CD4-positive, alpha-beta T cell treated with Interleukin-10 for 1 hour (primary cell): ENCODE data around the gene MARCHF4.
"Not testable (repeated sequence)": the region's sequence is repeated elsewhere in the genome, so short reads cannot be mapped to it uniquely, and the experiment has no call there.

Experiments used
- DNase-seq: peaks from one replicate; pipeline ENCODE4 v3.0.0-alpha.2; 2020

The MARCHF4 gene

DNA sequence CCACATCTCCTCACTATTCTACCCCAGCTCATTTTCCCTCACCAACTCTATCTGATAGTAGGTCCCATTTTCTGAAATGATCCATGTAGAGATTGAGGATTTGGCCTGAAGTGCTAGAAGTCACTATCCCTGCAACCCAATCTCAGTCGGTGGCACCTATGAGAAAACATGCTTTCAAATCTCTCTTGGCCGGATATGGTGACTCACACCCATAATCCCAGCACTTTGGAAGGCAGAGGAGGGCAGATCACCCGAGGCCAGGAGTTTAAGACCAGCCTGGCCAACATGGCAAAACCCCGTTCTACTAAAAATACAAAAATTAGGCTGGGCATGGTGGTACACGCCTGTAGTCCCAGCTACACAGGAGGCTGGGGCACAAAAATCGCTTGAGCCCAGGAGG lies 19.1 kb upstream of the MARCHF4 start:
- no peak for DNase-seq

DNA sequence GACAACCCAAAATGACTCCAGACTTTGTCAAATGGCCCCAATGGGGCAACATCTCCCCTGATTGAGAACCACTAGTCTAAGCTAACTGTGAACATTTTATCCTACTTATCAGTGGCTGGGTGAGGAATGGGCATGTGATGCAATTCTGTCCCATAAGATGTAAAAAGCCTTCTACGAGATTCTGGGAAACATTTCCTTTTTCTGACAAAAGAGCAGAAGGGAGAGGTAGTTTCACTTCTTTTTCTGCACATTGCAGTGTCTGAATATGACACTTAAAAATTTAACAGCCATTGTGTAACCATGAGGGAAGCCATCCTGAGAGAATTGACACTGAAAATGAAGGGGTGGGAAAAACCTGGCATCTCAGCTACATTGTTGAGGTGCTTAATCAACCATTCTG lies 17.3 kb upstream of the MARCHF4 start:
- no peak for DNase-seq

DNA sequence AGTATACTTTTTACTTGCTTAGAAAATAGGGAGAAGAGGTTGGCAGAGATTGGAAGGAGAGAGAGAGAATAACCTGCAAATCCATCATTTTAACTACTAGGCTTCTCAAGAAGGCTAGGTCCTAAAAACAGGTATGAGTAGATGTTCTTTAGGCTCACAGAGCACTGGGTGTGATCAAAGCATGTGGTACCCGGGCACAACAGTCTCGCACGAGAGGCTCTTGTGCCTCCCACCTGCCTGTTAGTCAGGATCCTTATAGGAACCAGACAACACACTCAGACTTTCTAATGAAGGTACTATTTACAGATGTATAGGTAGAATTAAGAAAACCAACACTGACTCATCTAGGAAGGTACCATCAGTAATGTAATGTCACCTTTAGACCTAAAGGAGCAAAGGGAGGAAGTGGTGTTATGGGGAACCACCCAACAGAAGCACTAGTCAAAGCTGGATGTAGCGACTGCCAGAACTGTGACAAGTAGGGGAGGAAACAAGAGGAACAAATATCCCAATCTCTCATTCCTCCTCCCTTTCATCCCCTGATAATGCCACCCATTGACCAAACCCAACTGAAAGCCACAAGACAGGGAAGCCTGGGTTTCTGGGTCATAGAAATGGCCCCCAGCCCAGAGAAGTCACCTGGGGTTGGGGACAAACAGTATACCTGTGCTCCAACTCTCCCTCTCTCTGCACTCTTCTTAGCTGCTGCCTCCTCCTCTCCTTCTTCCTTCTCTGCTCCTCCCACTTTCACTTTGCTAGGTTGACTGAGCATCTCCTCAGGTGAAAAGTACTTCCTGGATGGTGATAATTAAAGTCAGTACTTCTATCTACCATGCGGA lies 16.0 kb upstream of the MARCHF4 start:
- DNase-seq = peak; percentile 42

DNA sequence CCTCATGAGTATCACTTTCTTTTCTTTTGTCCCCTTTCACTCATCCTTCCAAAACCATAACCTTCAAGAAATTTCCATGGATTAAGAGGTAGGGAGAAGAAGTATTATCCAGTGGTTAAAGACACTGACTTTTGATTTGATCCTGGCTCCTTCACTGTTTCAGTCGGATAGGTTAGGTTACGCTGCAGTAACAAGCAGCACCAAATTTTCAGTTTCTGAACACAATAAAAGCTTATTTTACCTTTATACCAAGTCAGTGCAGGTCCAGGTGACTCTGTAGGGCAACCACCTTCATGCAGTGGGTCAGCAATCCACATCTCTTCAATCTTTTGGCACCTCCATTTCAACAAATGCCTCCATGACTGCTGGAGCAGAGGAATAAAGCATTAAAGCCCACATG lies 15.0 kb upstream of the MARCHF4 start:
- DNase-seq = no peak

DNA sequence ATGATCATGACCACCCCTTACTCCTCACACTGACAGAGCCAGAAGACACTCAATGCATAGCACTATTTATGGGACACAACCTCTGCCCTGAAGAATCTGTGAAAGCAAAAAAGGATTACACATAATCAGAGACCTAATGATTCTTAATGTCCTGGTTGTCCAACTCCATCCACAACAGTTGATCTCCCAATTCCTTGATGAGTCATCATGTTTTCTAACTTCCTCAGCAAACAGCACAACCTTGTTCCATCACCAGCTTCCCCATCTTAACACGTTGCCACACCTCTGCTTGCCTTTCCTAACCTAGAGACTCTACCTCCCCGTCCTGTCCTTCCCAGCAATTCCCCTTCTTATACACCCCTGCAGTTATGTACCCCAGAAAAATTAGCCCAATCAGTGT lies 13.2 kb upstream of the MARCHF4 start:
- no peak for DNase-seq

- DNase-seq = not testable (repeated sequence)
These were observed 12.1 kb upstream of the MARCHF4 start for GRCh38 chr2:216384409-216384808.

DNA sequence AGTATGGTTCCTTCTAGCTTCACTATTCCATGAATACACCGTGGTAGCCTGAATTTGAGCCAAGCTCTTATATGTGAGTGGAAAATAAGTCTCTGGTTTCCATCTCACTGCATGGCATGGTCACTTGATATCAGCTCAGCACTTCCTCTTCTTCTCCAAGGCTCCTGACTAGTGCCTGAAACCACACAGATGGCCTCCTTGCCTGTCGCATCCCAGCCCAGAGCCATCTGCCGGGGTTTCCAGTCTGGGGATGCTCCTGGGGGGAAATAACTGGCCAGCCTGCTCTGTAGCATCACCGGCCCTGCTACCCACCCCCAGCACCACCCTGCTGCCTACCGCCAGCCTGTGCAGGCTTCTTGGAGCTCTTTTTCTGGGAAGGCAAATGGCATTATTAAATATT lies 7.7 kb upstream of the MARCHF4 start:
- no peak for DNase-seq

DNA sequence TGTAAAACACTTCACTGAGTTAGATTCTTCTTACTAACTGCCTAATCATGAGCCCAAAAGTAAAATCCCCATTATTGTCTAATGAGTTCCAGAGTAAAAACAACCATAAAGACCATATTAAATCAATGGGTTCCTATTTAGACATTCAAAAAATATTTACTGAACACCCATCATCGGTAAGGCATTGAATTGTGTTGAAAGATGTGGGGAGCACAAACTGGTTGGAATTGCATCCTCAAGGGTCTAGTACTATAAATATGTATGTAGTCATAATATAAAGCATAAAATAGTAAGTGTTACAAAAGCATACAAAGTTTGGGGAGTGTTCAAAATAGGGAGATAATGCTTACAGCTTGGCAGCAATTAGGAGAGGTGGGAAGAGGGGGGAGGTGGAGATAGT lies 3.0 kb upstream of the MARCHF4 start:
- no peak for DNase-seq

DNA sequence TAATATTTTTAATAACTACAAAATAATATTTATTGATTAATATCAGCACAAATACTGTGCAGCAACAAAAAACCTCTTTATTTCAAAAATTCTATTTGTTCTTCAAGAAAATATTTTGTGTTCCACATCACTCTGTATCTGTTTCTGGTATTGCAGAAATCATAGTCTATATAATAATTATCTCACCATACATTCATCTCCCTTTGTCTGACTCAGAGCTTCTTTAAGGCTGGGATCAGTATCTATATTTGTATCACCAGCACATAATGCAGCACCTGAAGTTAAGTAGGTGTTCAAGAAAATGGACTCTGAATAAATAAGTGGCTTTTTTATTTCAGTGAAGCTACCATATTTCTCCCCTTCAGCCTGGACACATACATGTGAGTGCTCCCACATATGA lies 1.6 kb upstream of the MARCHF4 start:
- no peak for DNase-seq

- DNase-seq = no peak
These were observed 543 bp upstream of the MARCHF4 start for GRCh38 chr2:216372761-216373291.

DNA sequence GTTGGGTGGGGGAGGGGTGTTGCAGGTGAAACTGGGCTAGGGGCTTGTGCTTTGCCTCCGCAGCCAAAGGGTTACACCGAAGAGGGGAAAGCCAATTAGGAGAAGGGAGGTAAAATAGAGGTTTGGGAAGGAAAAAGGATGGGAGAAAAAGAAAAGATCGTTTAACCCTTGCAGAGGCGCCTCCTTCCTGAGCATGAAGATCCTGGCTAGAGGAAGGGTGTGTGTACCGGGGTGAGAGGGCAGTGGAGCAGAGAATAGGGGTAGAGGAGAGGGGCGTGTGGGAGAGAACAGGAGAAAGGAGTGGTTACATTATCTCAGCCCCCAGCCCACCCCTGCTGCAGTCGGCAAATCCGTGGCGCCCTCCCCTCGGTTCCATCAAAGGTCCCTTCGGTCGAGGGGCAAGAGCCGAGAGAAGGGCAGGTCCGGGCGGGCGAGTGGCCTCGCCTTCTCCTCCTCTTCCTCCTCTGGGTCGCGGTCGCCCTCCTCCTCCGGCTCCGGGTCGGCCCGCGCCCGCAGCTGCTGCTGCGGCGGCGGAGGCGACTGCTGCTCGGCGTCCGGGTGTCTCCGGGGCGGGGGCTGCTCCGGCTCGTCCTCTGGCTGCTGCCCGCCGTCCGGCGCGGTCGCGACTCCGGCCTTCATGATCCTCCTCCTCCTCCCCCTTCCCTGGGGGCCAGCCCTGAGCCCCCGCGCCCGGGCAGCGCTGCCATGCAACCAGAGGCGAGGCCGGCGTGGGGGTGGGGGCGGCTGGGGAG lies 1.1 kb downstream of the MARCHF4 start:
- no peak for DNase-seq

DNA sequence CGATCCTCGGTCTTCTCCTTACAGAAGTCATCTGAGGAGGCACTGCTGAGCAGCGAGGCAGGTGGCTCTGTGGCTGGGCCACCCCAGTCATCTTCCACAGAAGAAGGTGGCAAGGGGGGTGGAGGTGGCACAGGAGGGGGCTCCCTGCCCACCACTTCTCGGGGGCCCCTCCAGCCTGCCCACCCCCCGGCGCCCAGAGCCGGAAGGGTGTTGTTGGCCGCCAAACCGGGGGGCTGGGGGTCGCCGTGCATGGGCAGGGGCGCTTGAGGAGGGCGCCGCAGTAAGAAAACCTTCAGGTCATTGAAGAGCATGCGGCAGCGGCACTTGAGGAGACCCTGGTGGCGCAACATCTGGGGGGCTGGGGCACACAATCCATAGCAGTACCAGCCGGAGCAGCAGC lies 2.5 kb downstream of the MARCHF4 start:
- no peak for DNase-seq

DNA sequence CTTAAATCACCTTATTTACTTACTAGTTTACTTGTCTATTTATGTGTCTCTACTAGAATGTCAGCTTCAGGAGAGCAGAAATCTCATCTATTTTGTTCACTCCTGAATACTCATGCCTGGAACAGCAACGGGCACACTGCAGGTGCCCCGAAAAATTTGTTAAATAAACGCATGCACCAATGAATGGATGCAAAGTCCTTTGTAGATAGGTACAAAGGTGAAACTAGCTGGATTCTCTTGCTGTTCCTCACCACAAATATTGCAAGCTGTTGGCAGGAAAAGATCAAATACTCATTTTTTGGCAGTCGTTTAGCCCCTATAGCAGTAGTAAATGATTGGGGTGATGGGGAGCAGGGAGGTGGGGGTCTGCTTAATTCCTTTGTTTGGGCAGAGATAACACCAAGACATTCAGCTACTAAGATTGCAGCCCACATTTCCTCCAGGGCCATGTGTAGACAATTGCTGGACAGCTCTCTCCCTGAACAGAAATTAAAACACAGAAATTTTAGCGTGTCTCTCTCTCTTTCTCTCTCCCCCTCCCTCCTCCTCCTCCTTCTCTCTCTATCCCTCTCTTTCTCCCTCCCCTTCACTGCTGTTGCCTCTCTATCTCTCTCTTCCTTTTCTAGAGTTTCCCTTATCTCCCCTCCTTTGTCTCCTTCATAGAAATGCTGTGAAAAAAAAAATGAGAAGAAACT lies 5.4 kb downstream of the MARCHF4 start:
- DNase-seq = no peak

DNA sequence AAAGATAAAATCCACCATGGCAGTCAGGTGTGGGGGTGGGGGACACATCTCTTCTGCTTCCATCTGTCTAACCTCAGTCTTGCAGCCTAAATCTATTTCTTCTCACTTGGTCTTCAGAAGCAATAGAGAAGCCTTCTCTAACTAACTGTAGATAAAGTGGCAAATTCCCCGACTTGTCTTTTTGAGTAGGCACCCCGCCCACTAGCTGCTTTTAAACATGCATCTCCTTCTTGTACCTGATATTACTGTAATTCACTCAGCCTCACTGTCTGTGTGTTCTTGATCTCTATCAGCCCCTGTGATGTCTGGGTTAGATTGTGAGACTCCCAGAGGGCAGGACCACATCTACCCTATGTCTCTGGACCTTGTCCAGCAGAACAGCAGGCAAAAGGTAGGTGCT lies 6.8 kb downstream of the MARCHF4 start:
- no peak for DNase-seq

DNA sequence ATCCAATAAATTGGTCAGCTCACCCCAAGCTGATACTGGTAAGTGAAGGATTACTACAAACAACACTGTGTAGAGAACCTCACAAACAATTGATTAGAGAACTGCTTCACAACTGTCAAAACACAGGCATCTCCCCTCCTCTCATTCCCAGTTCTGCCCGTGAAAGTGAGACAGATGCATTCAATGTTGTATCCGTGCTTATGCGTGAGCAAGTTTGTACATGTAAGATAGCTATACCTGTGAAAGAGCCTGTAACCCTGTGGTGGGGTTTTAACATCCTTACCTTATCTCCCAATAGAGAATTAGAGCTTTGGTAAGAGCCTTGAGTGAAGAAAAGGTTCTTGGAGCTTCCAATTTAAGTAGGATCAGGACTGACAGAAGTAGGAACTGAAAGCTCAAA lies 9.1 kb downstream of the MARCHF4 start:
- DNase-seq = no peak

DNA sequence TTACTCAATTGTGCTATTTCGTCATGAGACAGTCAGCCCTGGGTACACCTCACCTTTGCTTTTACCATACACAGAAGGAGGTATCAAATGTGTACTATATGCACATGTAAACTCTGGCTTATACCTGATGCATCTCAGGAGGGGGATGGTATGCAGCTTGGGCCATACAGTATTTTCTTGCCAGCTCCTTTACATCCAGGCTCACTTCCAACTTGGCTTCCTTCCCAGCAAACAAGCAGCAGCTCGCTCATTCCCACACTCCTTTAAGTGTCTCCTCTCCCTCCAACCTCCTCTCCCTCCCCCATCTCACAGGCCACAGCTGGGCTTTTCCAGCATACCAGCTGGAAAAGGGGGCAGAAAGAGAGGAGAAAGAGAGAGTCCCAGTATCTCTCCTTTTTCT lies 9.6 kb downstream of the MARCHF4 start:
- DNase-seq = no peak

DNA sequence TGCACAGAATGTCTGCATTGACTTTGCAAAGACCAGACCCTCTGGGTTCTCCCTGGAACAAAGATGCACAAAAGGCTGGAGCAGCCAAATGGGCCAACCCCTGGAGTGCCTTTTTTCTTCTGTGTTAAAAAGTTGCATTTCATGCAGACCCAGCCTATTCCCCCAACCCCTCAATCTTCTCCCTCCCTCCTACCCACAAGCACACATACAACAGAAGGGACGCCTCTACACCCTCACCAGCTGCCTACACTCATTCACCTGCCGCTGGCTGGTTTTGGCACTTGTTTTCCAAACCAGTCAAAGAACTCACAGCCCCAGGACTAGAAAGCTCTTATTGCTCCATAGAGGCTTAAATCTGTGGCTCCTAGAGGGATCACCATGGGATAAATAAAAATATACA lies 16.6 kb downstream of the MARCHF4 start:
- DNase-seq = no peak

DNA sequence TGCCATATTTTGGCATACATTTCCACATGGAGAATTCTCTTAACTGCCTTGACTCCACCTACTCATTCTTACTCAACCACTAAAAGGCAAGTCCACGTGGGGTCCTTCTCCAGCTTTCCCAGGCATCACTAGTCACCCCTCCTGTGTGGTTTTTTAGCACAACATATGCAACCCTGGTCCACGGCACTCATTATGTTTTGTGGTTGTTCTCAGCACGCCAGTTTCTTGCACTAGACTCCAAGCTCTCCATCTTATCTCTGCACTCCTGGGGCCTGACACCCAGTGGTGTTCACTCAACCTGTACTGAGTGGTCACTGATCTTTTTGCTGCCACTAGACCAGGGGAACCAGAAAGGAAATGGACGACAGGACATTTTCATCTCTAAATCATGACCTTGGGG lies 18.0 kb downstream of the MARCHF4 start:
- no peak for DNase-seq

DNA sequence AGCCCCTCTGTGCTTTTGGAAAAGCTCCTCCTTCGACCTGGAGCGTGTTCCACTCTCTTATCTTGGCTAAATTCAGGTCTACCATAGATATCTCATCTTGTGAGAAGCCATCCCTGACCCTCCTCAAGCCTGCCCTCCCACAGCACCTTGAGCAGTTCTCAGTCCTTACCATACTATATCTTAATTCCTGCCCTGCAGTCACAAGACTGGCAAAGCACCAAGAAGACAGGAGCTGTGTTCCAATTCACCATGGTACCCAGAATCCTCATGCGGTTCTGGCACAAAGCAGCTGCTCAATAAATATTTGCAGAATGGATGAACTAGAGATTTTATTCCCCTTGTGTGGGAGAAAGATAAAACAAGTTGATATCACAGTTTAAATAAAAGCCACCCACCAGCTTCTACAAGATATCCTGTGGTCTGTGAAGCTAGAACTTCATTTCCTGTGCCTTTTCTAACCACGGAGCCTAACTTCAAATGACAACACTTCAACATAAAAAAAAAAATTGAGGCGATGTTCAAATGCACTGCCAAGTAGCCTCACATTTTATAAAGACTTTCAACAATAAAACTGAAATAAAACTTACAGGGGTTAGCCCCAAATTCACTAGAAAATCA lies 19.5 kb downstream of the MARCHF4 start:
- peak; percentile 62 for DNase-seq

- DNase-seq = no peak
These were observed 20.9 kb downstream of the MARCHF4 start for GRCh38 chr2:216351172-216351925.

- peak; percentile 47 for DNase-seq
These were observed 22.0 kb downstream of the MARCHF4 start for GRCh38 chr2:216350214-216350791.

GRCh38 chr2:216349366-216349765 lies 22.9 kb downstream of the MARCHF4 start:
- no peak for DNase-seq
